GM12878 (cell line): ENCODE data around the gene PRMT7.

Source experiments
- MAX ChIP-seq: IDR thresholded peaks from 2 replicates; pipeline ENCODE4 v1.6.1; 2012; ENCODE audit warnings: low read depth, low read length, improper control_type of control experiment
- POLR2AphosphoS5 ChIP-seq: IDR thresholded peaks from 2 replicates; pipeline ENCODE4 v1.6.1; 2011; ENCODE audit warnings: mild to moderate bottlenecking, low read length, inconsistent platforms

DNA sequence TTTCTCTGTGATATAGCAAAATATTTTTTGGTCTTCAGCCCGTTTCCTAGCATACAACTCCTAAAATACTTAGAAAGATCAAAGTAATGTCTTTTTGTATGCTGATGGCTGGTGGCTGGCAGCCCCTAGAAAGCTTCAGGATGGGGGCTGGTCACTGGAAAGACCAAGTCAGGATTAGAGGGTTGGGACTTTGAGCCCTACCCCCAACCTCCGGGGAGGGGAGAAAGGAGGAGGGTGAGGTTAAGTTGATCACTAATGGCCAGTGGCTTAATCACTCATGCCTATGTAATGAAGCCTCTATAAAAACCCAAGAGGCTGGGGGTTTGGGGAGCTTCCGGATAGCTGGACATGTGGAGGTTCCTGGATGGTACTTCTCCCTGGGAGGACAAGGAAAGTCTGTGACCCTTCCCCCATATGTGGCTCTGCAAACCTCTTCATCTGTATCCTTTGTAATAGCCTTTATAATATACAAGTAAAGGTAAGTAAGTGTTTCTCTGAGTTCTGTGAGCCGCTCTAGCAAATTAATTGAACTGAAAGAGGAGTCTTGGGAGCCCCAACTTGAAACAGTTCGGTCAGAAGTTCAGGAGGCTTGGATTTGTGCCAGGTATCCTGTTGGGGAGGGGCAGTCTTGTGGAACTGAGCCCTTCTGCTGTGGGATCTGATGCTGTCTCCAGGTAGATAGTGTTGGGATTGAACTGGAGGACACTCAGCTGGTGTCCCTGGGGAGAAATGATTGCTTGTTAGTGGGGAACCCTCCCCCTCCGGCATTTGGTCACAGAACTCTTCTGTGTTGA, 43.0 kb upstream of the PRMT7 start:
- TF ChIP-seq POLR2AphosphoS5 (no peak), MAX (no peak)
